ENCODE results near the gene CARS1.
A peak's percentile ranks its signal among the peaks of the same experiment; 100 is the strongest.

CARS1 gene

DNA sequence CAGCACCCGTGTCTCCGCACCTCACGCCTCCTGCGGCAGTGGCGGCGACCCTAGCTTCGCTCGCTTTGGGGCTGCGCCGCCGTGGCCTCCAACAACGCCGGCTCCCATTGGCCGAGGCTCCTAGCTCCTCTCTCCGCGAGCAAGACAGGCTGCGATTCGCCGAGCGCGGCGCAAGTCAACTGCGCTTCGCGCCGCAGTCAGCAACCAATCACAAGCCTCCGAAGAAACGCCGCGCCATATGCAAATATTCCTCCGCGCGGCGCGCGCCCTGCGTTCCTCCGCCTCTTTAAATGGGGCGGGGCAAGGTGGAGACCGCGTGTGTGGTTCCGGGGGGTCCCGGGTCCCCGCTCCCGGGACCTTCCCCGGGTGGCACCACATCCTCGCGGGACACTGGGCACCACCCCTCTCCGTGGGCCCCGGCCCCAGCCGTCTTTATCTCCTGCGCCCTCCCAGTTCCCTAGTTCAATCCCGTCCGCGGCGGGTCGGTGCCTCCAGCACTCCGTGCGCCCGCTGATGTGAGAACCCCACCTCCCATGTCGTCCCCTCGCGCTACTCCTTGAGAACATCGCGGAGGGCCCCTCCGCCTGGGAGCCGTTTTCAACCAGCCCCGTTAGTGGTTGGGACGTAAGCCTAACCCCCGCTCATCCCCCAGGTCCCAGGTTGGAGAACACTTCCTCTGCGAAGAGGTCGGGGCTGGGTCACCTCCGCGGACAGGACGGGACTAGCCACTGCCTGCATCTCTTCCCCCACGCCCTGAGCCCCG is 64.8 kb downstream of the CARS1 start, which contains the start of gene NAP1L4:
NAP1L4 (minus strand) TSS at position 96 of the 763 bp plus-strand sequence. CDS start 13,109 bp downstream, outside the sequence.
- Histone ChIP-seq H3K9me3 (ENCODE audit: control insufficient read depth, insufficient read depth, low read length) (no peaks in the 10 kb centered on the region), H3K9me2 (replicated peaks; ENCODE audit: control insufficient read depth, low read length) (no peaks in the 10 kb centered on the region), H3K4me3 (ENCODE audit: low read length) (peak within 1 kb of the TSS; percentile 87), H3K36me3 (ENCODE audit: control insufficient read depth, low read length) (peaks cover 42% of the 10 kb centered on the region), H3F3A (ENCODE audit: control insufficient read depth, insufficient read depth) (peaks cover 3% of the 10 kb centered on the region; the same call in 1 of the 2 replicates), H3K27me3 (ENCODE audit: control insufficient read depth, low read length) (no peaks in the 10 kb centered on the region), H3K79me2 (ENCODE audit: control insufficient read depth, low read length) (peaks cover 50% of the 10 kb centered on the region), H3K4me2 (ENCODE audit: low read length) (peak within 1 kb of the TSS; percentile 90), H3K4me1 (ENCODE audit: control insufficient read depth, low read length) (peaks cover 46% of the 10 kb centered on the region), H3K27ac (ENCODE audit: low read depth, low read length) (peak within 1 kb of the TSS; percentile 75), H4K20me1 (ENCODE audit: control insufficient read depth, insufficient read depth, low read depth, low read length) (peaks cover 31% of the 10 kb centered on the region)
- no peak for TF ChIP-seq EZH2phosphoT487 (IDR thresholded peaks at IDR 0.05; ENCODE audit: borderline replicate concordance, low read length)

DNA sequence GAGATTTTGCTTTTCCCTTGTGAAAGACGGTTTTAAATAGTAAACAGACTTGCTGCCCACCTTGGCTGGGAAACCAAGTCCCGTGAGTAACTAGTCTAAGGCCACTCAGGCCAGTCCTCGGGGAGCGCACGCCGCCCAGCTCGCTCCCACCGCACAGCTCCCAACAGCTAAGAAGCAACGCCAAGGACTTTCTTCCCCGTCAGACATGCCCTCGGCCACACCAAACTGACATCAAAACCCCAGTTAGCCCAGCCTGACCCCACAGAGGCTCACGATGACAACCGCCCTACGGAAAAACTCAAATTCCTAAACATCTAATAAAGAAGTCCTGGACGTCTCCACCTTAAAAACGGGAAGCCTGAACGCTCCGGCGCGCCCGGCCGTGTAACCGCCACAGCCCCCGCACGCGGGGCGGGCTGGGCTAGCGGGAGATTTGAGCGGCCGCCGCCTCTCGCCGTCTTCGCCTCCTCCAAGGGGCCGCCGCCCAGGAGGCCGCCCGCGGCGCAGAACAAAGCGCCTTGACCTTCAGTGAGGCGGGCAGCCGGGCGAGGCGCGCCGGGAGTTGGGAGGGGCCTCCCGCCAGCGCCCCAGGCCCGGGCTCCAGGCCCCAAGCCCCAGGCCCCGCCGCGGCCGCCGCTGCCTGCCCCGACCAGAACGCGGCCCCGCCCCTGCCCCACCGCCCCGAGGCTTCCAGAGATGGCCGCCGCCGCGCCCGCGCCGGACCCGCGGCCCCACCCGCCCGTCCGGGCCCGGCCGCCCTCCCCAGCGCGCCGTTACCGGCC is 65.6 kb downstream of the CARS1 start:
- Histone ChIP-seq H3F3A (ENCODE audit: control insufficient read depth, insufficient read depth) (peaks cover 3% of the 10 kb centered on the region; the same call in 1 of the 2 replicates), H4K20me1 (ENCODE audit: control insufficient read depth, insufficient read depth, low read depth, low read length) (peaks cover 37% of the 10 kb centered on the region), H3K9me2 (replicated peaks; ENCODE audit: control insufficient read depth, low read length) (no peaks in the 10 kb centered on the region), H3K36me3 (ENCODE audit: control insufficient read depth, low read length) (peaks cover 50% of the 10 kb centered on the region), H3K27ac (ENCODE audit: low read depth, low read length) (peak overlapping the region; percentile 45), H3K4me3 (ENCODE audit: low read length) (peak overlapping the region; percentile 87), H3K27me3 (ENCODE audit: control insufficient read depth, low read length) (no peaks in the 10 kb centered on the region), H3K79me2 (ENCODE audit: control insufficient read depth, low read length) (peaks cover 57% of the 10 kb centered on the region), H3K9me3 (ENCODE audit: control insufficient read depth, insufficient read depth, low read length) (no peaks in the 10 kb centered on the region), H3K4me1 (ENCODE audit: control insufficient read depth, low read length) (peaks cover 51% of the 10 kb centered on the region), H3K4me2 (ENCODE audit: low read length) (peak overlapping the region; percentile 77)
- TF ChIP-seq, protein P1, sequence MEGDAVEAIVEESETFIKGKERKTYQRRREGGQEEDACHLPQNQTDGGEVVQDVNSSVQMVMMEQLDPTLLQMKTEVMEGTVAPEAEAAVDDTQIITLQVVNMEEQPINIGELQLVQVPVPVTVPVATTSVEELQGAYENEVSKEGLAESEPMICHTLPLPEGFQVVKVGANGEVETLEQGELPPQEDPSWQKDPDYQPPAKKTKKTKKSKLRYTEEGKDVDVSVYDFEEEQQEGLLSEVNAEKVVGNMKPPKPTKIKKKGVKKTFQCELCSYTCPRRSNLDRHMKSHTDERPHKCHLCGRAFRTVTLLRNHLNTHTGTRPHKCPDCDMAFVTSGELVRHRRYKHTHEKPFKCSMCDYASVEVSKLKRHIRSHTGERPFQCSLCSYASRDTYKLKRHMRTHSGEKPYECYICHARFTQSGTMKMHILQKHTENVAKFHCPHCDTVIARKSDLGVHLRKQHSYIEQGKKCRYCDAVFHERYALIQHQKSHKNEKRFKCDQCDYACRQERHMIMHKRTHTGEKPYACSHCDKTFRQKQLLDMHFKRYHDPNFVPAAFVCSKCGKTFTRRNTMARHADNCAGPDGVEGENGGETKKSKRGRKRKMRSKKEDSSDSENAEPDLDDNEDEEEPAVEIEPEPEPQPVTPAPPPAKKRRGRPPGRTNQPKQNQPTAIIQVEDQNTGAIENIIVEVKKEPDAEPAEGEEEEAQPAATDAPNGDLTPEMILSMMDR (IDR thresholded peaks at IDR 0.05; ENCODE audit: low read depth, low read length, poor library complexity, severe bottlenecking) = no peak
- no peak for TF ChIP-seq EZH2phosphoT487 (IDR thresholded peaks at IDR 0.05; ENCODE audit: borderline replicate concordance, low read length)

DNA sequence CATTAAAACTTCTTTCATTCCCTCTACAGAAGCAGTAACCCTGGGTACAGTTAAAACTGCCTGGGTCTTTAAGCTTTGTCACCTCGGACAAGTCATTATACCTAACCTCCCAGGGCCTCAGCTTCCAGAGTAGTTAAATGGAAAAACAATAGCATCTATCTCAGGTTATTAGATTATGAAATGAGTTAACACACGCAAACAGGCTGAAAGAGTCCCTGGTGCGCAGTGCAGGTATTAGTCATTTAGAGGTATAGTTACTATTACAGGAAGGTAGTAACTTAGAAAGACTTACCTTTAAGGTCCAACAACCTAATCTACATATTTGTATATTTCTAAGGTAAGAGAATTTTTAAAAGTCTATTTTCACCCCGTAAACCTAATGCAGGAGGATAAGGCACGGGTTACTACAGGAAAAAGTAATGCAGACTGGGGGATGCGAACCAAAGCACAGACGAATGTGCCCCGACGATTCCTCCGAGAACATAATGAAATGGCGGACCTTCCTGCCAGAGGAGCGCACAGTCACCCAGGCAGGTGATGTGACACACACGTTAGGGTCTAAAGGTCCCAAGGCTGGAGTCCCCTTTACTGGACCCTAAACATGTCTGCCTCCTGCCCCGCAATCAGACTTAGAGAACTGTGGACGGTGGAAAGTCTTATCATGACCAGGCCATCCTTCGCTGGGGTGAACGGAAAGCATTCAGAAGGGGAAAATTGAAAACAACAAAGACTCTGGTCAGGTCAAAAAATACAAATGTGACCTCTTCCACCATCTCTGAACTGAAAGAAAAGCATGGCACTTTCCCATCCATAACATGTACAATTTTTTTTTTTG is 66.4 kb downstream of the CARS1 start:
- Histone ChIP-seq H4K20me1 (ENCODE audit: control insufficient read depth, insufficient read depth, low read depth, low read length) (peaks cover 37% of the 10 kb centered on the region), H3K4me1 (ENCODE audit: control insufficient read depth, low read length) (peaks cover 51% of the 10 kb centered on the region), H3K4me2 (ENCODE audit: low read length) (peak overlapping the region; percentile 77), H3K79me2 (ENCODE audit: control insufficient read depth, low read length) (peaks cover 65% of the 10 kb centered on the region), H3K27me3 (ENCODE audit: control insufficient read depth, low read length) (no peaks in the 10 kb centered on the region), H3K36me3 (ENCODE audit: control insufficient read depth, low read length) (peaks cover 52% of the 10 kb centered on the region), H3K27ac (ENCODE audit: low read depth, low read length) (peak overlapping the region; percentile 45), H3K9me2 (replicated peaks; ENCODE audit: control insufficient read depth, low read length) (no peaks in the 10 kb centered on the region), H3F3A (ENCODE audit: control insufficient read depth, insufficient read depth) (peaks cover 3% of the 10 kb centered on the region; the same call in 1 of the 2 replicates), H3K9me3 (ENCODE audit: control insufficient read depth, insufficient read depth, low read length) (no peaks in the 10 kb centered on the region), H3K4me3 (ENCODE audit: low read length) (peak overlapping the region; percentile 87)
- no peak for TF ChIP-seq EZH2phosphoT487 (IDR thresholded peaks at IDR 0.05; ENCODE audit: borderline replicate concordance, low read length)
- TF ChIP-seq, protein P1 (IDR thresholded peaks at IDR 0.05; ENCODE audit: low read depth, low read length, poor library complexity, severe bottlenecking) = no peak

Data from DOHH2 (cell line).